HG03045 (cell line): ENCODE results near the gene USP2.
A peak's percentile ranks its signal among the peaks of the same experiment; 100 is the strongest.

Source experiments
- ATAC-seq: cut with Tn5 transposase; IDR thresholded peaks from one replicate; pipeline ENCODE4 v1.9.1; 2021; ENCODE audit warnings: mild to moderate bottlenecking, moderate library complexity; ENCODE audit not compliant: unreplicated experiment

USP2 gene

GRCh38 chr11:119323532-119324033 is 57.9 kb downstream of the USP2 start:
- no peak for ATAC-seq

GRCh38 chr11:119322921-119323531 is 58.5 kb downstream of the USP2 start:
- no peak for ATAC-seq

GRCh38 chr11:119322360-119322739 is 59.1 kb downstream of the USP2 start:
- no peak for ATAC-seq

- peak; percentile 50 for ATAC-seq
Measured at GRCh38 chr11:119320776-119321524, 60.5 kb downstream of the USP2 start.

- ATAC-seq, result no peak
Measured at GRCh38 chr11:119320240-119320775, 61.2 kb downstream of the USP2 start.

- no peak for ATAC-seq
Measured at GRCh38 chr11:119319700-119320239, 61.7 kb downstream of the USP2 start.

GRCh38 chr11:119319136-119319699 is 62.3 kb downstream of the USP2 start:
- no peak for ATAC-seq

- no peak for ATAC-seq
Measured at GRCh38 chr11:119318240-119319135, 63.0 kb downstream of the USP2 start.

GRCh38 chr11:119317592-119318239 is 63.8 kb downstream of the USP2 start:
- no peak for ATAC-seq

- no peak for ATAC-seq
Measured at GRCh38 chr11:119316729-119317591, 64.5 kb downstream of the USP2 start, which contains the start of gene MCAM. Gene MCAM (minus strand): TSS chr11:119317130. CDS start chr11:119317101, 29 bp downstream.

- no peak for ATAC-seq
Measured at GRCh38 chr11:119316016-119316728, 65.3 kb downstream of the USP2 start.

- ATAC-seq, result no peak
Measured at GRCh38 chr11:119315131-119316015, 66.1 kb downstream of the USP2 start.

- no peak for ATAC-seq
Measured at GRCh38 chr11:119314726-119315125, 66.8 kb downstream of the USP2 start.

GRCh38 chr11:119310682-119311052 is 70.8 kb downstream of the USP2 start:
- ATAC-seq, result no peak

- ATAC-seq, result no peak
Measured at GRCh38 chr11:119309953-119310681, 71.4 kb downstream of the USP2 start.

GRCh38 chr11:119309411-119309810 is 72.1 kb downstream of the USP2 start:
- ATAC-seq, result no peak

- ATAC-seq, result no peak
Measured at GRCh38 chr11:119307974-119308373, 73.5 kb downstream of the USP2 start.
